ENCODE data around the gene UNC13C. TPM values are rescaled to one million over a fixed set of nuclear protein-coding genes. Genes with fewer than 3 reads are reported as not detected.
A peak's percentile ranks its signal among the peaks of the same experiment; 100 is the strongest.

Gene UNC13C
- total and polyA plus RNA-seq, 10 of the 15 experiments (the other 5 are each of a cell fraction or from before 2014, with no cell fraction given) = 9.9 to 81.3 (median 25.0) TPM

GRCh38 chr15:54298396-54298795, 320.2 kb downstream of the UNC13C start (continued):
- TF ChIP-seq ZNF592 (IDR thresholded peaks at IDR 0.05) (no peak), NFIC (IDR thresholded peaks at IDR 0.05; ENCODE audit: low read depth, low read length) (no peak), GATAD2B (conservative IDR thresholded peaks at IDR 0.05; ENCODE audit: low read depth) (peak; percentile 51; the same call in 1 of the 2 replicates), BACH1 (IDR thresholded peaks at IDR 0.05; ENCODE audit: borderline replicate concordance) (peak; percentile 57; the same call in 1 of the 2 replicates), SMAD1 (IDR thresholded peaks at IDR 0.05; ENCODE audit: low read depth, partially characterized antibody) (peak; percentile 83), CHD4 (IDR thresholded peaks at IDR 0.05) (no peak), MTA2 (IDR thresholded peaks at IDR 0.05; ENCODE audit: low read depth) (peak; percentile 88), IKZF2 (IDR thresholded peaks at IDR 0.05) (peak; percentile 77 to 91), KAT2A (conservative IDR thresholded peaks at IDR 0.05; ENCODE audit: control insufficient read depth, low read depth, low read length) (no peak), POLR2AphosphoS2 (IDR thresholded peaks at IDR 0.05; ENCODE audit: low read depth, low read length) (no peak), RB1 (IDR thresholded peaks at IDR 0.05; ENCODE audit: borderline replicate concordance) (no peak), NFXL1 (IDR thresholded peaks at IDR 0.05; ENCODE audit: borderline replicate concordance) (no peak), CBFB (IDR thresholded peaks at IDR 0.05; ENCODE audit: low read depth) (no peak), RAD21 (IDR thresholded peaks at IDR 0.05; ENCODE audit: insufficient read depth, low read depth, low read length) (no peak)
- TF ChIP-seq, protein P1, sequence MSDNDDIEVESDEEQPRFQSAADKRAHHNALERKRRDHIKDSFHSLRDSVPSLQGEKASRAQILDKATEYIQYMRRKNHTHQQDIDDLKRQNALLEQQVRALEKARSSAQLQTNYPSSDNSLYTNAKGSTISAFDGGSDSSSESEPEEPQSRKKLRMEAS (IDR thresholded peaks at IDR 0.05; ENCODE audit: low read depth, low read length) = no peak
- TF ChIP-seq, protein P2, sequence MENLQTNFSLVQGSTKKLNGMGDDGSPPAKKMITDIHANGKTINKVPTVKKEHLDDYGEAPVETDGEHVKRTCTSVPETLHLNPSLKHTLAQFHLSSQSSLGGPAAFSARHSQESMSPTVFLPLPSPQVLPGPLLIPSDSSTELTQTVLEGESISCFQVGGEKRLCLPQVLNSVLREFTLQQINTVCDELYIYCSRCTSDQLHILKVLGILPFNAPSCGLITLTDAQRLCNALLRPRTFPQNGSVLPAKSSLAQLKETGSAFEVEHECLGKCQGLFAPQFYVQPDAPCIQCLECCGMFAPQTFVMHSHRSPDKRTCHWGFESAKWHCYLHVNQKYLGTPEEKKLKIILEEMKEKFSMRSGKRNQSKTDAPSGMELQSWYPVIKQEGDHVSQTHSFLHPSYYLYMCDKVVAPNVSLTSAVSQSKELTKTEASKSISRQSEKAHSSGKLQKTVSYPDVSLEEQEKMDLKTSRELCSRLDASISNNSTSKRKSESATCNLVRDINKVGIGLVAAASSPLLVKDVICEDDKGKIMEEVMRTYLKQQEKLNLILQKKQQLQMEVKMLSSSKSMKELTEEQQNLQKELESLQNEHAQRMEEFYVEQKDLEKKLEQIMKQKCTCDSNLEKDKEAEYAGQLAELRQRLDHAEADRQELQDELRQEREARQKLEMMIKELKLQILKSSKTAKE (IDR thresholded peaks at IDR 0.05; ENCODE audit: low read depth, poor library complexity, severe bottlenecking) = peak; percentile 53
- TF ChIP-seq, protein P3, sequence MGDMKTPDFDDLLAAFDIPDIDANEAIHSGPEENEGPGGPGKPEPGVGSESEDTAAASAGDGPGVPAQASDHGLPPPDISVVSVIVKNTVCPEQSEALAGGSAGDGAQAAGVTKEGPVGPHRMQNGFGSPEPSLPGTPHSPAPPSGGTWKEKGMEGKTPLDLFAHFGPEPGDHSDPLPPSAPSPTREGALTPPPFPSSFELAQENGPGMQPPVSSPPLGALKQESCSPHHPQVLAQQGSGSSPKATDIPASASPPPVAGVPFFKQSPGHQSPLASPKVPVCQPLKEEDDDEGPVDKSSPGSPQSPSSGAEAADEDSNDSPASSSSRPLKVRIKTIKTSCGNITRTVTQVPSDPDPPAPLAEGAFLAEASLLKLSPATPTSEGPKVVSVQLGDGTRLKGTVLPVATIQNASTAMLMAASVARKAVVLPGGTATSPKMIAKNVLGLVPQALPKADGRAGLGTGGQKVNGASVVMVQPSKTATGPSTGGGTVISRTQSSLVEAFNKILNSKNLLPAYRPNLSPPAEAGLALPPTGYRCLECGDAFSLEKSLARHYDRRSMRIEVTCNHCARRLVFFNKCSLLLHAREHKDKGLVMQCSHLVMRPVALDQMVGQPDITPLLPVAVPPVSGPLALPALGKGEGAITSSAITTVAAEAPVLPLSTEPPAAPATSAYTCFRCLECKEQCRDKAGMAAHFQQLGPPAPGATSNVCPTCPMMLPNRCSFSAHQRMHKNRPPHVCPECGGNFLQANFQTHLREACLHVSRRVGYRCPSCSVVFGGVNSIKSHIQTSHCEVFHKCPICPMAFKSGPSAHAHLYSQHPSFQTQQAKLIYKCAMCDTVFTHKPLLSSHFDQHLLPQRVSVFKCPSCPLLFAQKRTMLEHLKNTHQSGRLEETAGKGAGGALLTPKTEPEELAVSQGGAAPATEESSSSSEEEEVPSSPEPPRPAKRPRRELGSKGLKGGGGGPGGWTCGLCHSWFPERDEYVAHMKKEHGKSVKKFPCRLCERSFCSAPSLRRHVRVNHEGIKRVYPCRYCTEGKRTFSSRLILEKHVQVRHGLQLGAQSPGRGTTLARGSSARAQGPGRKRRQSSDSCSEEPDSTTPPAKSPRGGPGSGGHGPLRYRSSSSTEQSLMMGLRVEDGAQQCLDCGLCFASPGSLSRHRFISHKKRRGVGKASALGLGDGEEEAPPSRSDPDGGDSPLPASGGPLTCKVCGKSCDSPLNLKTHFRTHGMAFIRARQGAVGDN (IDR thresholded peaks at IDR 0.05) = peak; percentile 81
- TF ChIP-seq, protein P4, sequence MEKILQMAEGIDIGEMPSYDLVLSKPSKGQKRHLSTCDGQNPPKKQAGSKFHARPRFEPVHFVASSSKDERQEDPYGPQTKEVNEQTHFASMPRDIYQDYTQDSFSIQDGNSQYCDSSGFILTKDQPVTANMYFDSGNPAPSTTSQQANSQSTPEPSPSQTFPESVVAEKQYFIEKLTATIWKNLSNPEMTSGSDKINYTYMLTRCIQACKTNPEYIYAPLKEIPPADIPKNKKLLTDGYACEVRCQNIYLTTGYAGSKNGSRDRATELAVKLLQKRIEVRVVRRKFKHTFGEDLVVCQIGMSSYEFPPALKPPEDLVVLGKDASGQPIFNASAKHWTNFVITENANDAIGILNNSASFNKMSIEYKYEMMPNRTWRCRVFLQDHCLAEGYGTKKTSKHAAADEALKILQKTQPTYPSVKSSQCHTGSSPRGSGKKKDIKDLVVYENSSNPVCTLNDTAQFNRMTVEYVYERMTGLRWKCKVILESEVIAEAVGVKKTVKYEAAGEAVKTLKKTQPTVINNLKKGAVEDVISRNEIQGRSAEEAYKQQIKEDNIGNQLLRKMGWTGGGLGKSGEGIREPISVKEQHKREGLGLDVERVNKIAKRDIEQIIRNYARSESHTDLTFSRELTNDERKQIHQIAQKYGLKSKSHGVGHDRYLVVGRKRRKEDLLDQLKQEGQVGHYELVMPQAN (conservative IDR thresholded peaks at IDR 0.05) = no peak

All from GM12878 (cell line).